Measurements from ENCODE around the gene ELFN1. TPM values are rescaled to one million over a fixed set of nuclear protein-coding genes. Genes with fewer than 3 reads are reported as not detected.

ELFN1 gene
- total RNA-seq, 2 experiments from 2014 or later = 0.20 to 0.36 TPM

DNA sequence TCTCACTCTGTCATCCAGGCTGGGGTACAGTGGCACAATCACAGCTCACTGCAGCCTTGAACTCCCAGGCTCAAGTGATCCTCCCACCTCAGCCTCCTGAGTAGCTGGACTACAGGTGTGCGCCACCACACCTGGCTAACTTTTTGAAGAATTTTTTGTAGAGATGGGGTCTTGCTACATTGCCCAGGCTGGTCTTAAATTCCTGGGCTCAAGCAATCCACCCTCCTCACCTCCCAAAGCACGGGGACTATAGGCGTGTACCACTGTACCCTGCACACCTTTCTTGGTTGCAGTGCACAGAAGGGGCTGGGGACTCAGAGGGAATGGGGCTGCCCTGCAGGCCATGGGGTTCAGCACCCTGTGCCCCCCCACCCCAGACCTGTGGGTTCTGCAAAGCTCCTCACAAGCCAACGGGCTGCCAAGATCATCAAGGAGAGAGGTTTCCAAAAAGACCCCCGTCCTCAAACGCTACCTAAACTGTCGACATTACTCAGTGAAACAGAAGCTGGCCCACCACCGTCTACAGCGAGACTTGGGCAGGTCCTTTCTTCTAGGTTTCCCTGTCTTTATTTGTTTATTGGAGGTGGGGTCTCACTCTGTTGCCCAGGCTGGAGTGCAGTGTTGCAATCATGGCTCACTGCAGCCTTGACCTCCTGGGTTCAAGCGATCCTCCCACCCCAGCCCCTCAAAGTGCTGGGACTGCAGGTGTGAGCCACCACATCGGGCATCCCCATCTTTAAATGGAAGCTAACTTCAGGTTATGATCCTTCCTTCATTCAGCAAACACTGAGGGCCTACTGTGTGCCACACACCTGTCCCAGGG lies 26.6 kb upstream of the ELFN1 start:
- ATAC-seq (no peak), DNase-seq (no peak)
- no peak overlapping the region for H3K27ac Mint-ChIP-seq
- H3K9me3 Mint-ChIP-seq = no peaks in the 10 kb centered on the region
- H3K27me3 Mint-ChIP-seq = peaks cover 2% of the 10 kb centered on the region
- H3K4me3 Mint-ChIP-seq = no peak overlapping the region
- TF ChIP-seq, protein P1, sequence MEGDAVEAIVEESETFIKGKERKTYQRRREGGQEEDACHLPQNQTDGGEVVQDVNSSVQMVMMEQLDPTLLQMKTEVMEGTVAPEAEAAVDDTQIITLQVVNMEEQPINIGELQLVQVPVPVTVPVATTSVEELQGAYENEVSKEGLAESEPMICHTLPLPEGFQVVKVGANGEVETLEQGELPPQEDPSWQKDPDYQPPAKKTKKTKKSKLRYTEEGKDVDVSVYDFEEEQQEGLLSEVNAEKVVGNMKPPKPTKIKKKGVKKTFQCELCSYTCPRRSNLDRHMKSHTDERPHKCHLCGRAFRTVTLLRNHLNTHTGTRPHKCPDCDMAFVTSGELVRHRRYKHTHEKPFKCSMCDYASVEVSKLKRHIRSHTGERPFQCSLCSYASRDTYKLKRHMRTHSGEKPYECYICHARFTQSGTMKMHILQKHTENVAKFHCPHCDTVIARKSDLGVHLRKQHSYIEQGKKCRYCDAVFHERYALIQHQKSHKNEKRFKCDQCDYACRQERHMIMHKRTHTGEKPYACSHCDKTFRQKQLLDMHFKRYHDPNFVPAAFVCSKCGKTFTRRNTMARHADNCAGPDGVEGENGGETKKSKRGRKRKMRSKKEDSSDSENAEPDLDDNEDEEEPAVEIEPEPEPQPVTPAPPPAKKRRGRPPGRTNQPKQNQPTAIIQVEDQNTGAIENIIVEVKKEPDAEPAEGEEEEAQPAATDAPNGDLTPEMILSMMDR (IDR thresholded peaks at IDR 0.05) = no peak
- ChIA-PET POLR2A (no interaction called here), CTCF (no interaction called here)
- H3K4me1 Mint-ChIP-seq (ENCODE audit: low read depth) = no peaks in the 10 kb centered on the region
- no peaks in the 10 kb centered on the region for H3K36me3 Mint-ChIP-seq (ENCODE audit: low read depth)
- intact Hi-C loops (cut with micrococcal nuclease) = no loop called here

DNA sequence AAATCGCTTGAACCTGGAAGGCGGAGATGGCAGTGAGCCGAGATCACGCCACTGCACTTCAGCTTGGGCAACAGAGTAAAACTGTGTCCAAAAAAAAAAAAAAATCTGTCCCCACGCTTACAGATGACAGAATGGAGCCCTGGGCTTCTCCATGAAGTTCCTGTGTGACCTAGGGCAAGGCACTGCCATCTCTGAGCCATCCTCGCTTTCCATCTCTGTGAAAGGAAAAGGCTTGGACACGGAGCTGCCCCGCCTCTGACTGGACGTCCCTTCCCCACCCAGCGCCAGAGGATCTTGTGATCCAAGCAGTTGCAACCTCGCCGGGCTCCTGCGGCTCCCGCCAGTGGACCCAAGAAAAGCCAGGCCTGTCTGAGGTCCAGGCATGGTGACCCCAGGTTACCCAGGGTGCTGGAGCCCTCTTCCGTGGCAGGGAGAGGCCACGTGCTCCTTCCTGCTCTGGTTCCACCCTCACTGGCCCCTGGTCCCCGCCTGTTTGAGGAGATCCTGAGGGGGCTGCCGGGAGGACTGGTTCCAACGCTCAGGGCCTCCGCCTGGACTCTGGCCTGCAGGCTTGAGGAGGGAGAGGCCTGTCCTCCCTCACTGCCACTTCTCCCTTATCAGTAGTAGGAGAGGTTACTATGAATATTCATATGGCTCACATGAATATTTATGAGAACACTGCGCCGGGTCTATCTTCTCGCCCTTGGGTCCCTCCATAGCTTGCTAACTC lies 25.6 kb upstream of the ELFN1 start:
- POLR2A ChIA-PET = no interaction called here
- H3K4me1 Mint-ChIP-seq (ENCODE audit: low read depth) = no peaks in the 10 kb centered on the region
- H3K27ac Mint-ChIP-seq = no peak overlapping the region
- no peaks in the 10 kb centered on the region for H3K36me3 Mint-ChIP-seq (ENCODE audit: low read depth)
- no peak for DNase-seq
- H3K27me3 Mint-ChIP-seq = peaks cover 4% of the 10 kb centered on the region
- intact Hi-C loops (cut with micrococcal nuclease) = no loop called here
- H3K9me3 Mint-ChIP-seq = no peaks in the 10 kb centered on the region
- no peak overlapping the region for H3K4me3 Mint-ChIP-seq
- CTCF ChIA-PET = no interaction called here
- TF ChIP-seq, protein P1 (IDR thresholded peaks at IDR 0.05) = no peak
- no peak for ATAC-seq

DNA sequence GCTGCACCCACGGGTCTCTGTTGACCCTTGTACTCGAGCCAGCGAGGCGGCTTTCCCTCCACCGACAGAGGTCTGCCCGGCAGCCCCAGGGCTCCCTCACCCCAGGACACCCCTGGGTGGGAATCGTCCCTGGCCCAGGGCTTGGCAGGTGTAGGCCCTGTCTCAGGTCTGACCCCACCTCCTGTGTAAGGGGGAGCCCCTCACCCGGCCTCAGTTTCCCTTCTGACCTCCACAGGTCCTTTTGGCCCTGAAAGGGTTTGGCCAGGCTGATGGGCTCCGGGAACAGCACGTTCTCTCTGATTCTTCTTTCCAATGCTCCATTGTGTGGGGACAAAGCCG lies 25.0 kb upstream of the ELFN1 start:
- no peaks in the 10 kb centered on the region for H3K4me1 Mint-ChIP-seq (ENCODE audit: low read depth)
- CTCF ChIA-PET = no interaction called here
- intact Hi-C loops (cut with micrococcal nuclease) = no loop called here
- no peak for DNase-seq
- TF ChIP-seq, protein P1 (IDR thresholded peaks at IDR 0.05) = no peak
- POLR2A ChIA-PET = no interaction called here
- no peak for ATAC-seq
- H3K4me3 Mint-ChIP-seq = no peak overlapping the region
- no peak overlapping the region for H3K27ac Mint-ChIP-seq
- H3K9me3 Mint-ChIP-seq = no peaks in the 10 kb centered on the region
- H3K36me3 Mint-ChIP-seq (ENCODE audit: low read depth) = no peaks in the 10 kb centered on the region
- H3K27me3 Mint-ChIP-seq = peaks cover 7% of the 10 kb centered on the region

DNA sequence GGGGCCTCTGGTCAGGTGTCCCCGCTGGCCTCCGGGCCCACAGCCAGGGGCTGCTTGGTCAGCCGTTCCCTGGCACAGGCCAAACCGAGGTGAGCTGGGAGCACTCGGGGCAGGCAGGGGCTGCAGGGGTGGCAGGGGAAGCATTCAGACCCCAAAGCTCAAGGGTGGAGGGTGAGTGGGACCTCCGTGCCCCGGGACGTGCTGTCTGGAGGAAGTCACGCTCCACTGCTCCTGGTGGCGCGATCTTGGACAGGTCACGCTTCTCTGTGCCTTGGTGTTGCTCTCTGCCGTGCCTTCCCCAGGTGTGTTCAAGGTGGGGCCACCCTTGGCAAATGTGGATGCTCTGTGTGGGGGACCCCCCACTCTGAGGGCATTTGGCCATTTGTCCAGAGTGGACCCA lies 24.6 kb upstream of the ELFN1 start:
- Mint-ChIP-seq H3K9me3 (no peaks in the 10 kb centered on the region), H3K36me3 (ENCODE audit: low read depth) (no peaks in the 10 kb centered on the region), H3K4me1 (ENCODE audit: low read depth) (no peaks in the 10 kb centered on the region), H3K4me3 (no peak overlapping the region), H3K27me3 (peaks cover 7% of the 10 kb centered on the region), H3K27ac (no peak overlapping the region)
- ChIA-PET CTCF (no interaction called here), POLR2A (no interaction called here)
- intact Hi-C loops (cut with micrococcal nuclease) = no loop called here
- DNase-seq = no peak
- no peak for ATAC-seq
- TF ChIP-seq, protein P1 (IDR thresholded peaks at IDR 0.05) = no peak

DNA sequence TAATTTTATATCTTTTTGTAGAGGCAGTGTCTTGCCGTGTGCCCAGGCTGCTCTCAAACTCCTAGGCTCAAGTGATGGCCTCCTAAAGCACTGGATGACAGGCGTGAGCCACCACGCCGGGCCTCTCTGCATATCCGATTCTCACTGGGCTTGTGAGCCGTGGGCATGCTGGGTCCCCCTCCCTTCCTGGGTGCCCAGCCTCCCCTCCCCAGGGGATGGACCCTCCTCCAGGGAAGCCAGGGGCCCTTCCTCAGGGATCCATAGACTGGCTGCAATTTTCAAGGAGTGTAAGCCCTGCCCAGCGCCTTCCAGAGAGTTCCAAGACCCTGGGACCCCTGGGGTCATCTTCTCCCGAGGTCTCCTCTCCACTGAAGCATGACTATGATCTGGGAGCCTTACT lies 23.7 kb upstream of the ELFN1 start:
- ATAC-seq = no peak
- TF ChIP-seq, protein P1 (IDR thresholded peaks at IDR 0.05) = no peak
- Mint-ChIP-seq H3K27me3 (peaks cover 7% of the 10 kb centered on the region), H3K36me3 (ENCODE audit: low read depth) (no peaks in the 10 kb centered on the region), H3K9me3 (no peaks in the 10 kb centered on the region), H3K4me1 (ENCODE audit: low read depth) (no peaks in the 10 kb centered on the region), H3K27ac (no peak overlapping the region), H3K4me3 (no peak overlapping the region)
- intact Hi-C loops (cut with micrococcal nuclease) = no loop called here
- ChIA-PET POLR2A (no interaction called here), CTCF (no interaction called here)
- DNase-seq = no peak

Measured in activated CD8-positive, alpha-beta T cell treated with anti-CD3 and anti-CD28 coated beads for 36 hours (primary cell).